Cardiac atrium fibroblast (primary cell): Measurements from ENCODE around the gene SLC15A1. TPM values are rescaled to one million over a fixed set of nuclear protein-coding genes. Genes with fewer than 3 reads are reported as not detected.

Experiments used
- total RNA-seq: library from RNA; depleted of rRNA; stranded (reverse); fragments of >200 nt; gene quantifications from 2 replicates; pipeline ENCODE4 v1.2.3, GENCODE V29; 2015

SLC15A1 gene, protein sequence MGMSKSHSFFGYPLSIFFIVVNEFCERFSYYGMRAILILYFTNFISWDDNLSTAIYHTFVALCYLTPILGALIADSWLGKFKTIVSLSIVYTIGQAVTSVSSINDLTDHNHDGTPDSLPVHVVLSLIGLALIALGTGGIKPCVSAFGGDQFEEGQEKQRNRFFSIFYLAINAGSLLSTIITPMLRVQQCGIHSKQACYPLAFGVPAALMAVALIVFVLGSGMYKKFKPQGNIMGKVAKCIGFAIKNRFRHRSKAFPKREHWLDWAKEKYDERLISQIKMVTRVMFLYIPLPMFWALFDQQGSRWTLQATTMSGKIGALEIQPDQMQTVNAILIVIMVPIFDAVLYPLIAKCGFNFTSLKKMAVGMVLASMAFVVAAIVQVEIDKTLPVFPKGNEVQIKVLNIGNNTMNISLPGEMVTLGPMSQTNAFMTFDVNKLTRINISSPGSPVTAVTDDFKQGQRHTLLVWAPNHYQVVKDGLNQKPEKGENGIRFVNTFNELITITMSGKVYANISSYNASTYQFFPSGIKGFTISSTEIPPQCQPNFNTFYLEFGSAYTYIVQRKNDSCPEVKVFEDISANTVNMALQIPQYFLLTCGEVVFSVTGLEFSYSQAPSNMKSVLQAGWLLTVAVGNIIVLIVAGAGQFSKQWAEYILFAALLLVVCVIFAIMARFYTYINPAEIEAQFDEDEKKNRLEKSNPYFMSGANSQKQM
- not detected in 2 replicates for total RNA-seq

GRCh38 chr13:98752467-98753290 is at the start of gene SLC15A1:
SLC15A1 (minus strand) TSS chr13:98752672; CDS start chr13:98752598, 74 bp downstream.

Other genes starting within 250 kb of the SLC15A1 start
- gene STK24, start 175.6 kb downstream of the SLC15A1 start, total RNA-seq: 47.0 and 59.6 TPM in 2 replicates
- gene DOCK9, start 225.4 kb upstream of the SLC15A1 start, total RNA-seq: 31.2 and 38.2 TPM in 2 replicates